Ascending aorta (tissue), 2 donors: ENCODE data around the gene AFAP1L2. TPM values are rescaled to one million over a fixed set of nuclear protein-coding genes. Genes with fewer than 3 reads are reported as not detected.

Experiments used
- DNase-seq, 2 donors: peaks; one replicate each; pipeline ENCODE4 v3.0.0-alpha.2; 2019; ENCODE audit warnings: low spot score in 2 of 2
- H3K27ac ChIP-seq, 2 donors: fragments of 200-600 bp; sonication (generic); one replicate each; pipeline ENCODE4 v1.5.1; 2016 to 2017; ENCODE audit warnings: mild to moderate bottlenecking in 1 of 2
- H3K27me3 ChIP-seq: fragments of 200-600 bp; sonication (generic); one replicate; pipeline ENCODE4 v1.5.1; 2017
- H3K36me3 ChIP-seq, 2 donors: fragments of 200-600 bp; sonication (generic); one replicate each; pipeline ENCODE4 v1.5.1; 2016
- H3K4me1 ChIP-seq, 2 donors: fragments of 200-600 bp; sonication (generic); one replicate each; pipeline ENCODE4 v1.5.1; 2016 to 2017; ENCODE audit warnings: mild to moderate bottlenecking in 1 of 2
- H3K4me3 ChIP-seq, 2 donors: fragments of 200-600 bp; sonication (generic); one replicate each; pipeline ENCODE4 v1.5.1; 2016 to 2017; ENCODE audit warnings: mild to moderate bottlenecking in 1 of 2
- H3K9me3 ChIP-seq, 2 donors: fragments of 200-600 bp; sonication (generic); one replicate each; pipeline ENCODE4 v1.5.1; 2016
- intact Hi-C: fragments of 100-400 bp; cut with DNase I; formaldehyde crosslinking; loops from one replicate; pipeline ENCODE4 v1.15.1; 2023
- total RNA-seq: library from RNA; depleted of rRNA; stranded (reverse); fragments of >200 nt; gene quantifications from one replicate; pipeline ENCODE4 v1.1.0, GENCODE V29; 2016
- TF ChIP-seq, protein P1 (sequence below), 3 experiments: fragments of 200-600 bp in 2 of 3; fragments of 450-650 bp in 1 of 3; sonication (generic) in 2 of 3; IDR thresholded peaks; one replicate each; pipeline ENCODE4 v1.5.1; 2016 to 2019; ENCODE audit warnings: antibody characterized with exemption in 3 of 3, mild to moderate bottlenecking in 1 of 3, moderate library complexity in 1 of 3

Gene AFAP1L2
- total RNA-seq, 1 donor from 2014 or later = 30.4 TPM

DNA sequence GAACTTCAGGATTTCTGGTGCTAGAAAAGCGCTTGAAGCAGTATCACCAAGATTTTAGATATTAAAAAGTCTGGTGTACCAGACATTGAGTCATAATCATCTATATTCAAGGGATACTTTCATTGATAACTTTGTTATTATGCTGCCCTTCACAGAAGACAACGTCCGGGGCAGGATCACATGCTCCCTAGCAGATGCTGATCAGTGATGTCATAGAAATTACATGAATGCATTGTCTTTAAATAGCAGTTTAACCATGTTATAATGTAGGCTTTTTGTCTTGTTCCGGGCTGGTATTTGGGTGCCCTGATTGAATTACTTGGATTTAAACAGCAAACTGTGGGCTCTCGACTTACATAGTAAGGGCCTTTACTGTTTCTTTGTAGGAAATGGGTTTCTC, 111.2 kb downstream of the AFAP1L2 start:
- TF ChIP-seq, protein P1, sequence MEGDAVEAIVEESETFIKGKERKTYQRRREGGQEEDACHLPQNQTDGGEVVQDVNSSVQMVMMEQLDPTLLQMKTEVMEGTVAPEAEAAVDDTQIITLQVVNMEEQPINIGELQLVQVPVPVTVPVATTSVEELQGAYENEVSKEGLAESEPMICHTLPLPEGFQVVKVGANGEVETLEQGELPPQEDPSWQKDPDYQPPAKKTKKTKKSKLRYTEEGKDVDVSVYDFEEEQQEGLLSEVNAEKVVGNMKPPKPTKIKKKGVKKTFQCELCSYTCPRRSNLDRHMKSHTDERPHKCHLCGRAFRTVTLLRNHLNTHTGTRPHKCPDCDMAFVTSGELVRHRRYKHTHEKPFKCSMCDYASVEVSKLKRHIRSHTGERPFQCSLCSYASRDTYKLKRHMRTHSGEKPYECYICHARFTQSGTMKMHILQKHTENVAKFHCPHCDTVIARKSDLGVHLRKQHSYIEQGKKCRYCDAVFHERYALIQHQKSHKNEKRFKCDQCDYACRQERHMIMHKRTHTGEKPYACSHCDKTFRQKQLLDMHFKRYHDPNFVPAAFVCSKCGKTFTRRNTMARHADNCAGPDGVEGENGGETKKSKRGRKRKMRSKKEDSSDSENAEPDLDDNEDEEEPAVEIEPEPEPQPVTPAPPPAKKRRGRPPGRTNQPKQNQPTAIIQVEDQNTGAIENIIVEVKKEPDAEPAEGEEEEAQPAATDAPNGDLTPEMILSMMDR (IDR thresholded peaks at IDR 0.05) = no peak
- intact Hi-C loops = no loop called here
- H3K4me3 ChIP-seq = no peak overlapping the region
- no peaks in the 10 kb centered on the region for H3K27me3 ChIP-seq
- H3K4me1 ChIP-seq = no peaks in the 10 kb centered on the region
- H3K9me3 ChIP-seq = peaks cover 7 to 16% of the 10 kb centered on the region in 2 donors
- no peak overlapping the region for H3K27ac ChIP-seq
- peaks cover 21 to 34% of the 10 kb centered on the region in 2 donors for H3K36me3 ChIP-seq
- no peak for DNase-seq

DNA sequence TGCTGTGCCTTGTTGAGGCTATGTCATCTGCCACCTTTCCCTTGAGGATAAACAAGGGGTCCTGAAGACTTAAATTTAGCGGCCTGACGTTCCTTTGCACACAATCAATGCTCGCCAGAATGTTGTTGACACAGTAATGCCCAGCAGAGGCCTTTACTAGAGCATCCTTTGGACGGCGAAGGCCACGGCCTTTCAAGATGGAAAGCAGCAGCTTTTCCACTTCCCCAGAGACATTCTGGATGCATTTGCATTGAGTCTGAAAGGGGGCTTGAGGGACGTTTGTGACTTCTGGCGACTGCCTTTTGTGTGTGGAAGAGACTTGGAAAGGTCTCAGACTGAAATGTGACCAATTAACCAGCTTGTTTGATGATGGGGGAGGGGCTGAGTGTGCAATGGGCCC, 112.8 kb downstream of the AFAP1L2 start:
- no peaks in the 10 kb centered on the region for H3K27me3 ChIP-seq
- no peak for DNase-seq
- intact Hi-C loops = no loop called here

DNA sequence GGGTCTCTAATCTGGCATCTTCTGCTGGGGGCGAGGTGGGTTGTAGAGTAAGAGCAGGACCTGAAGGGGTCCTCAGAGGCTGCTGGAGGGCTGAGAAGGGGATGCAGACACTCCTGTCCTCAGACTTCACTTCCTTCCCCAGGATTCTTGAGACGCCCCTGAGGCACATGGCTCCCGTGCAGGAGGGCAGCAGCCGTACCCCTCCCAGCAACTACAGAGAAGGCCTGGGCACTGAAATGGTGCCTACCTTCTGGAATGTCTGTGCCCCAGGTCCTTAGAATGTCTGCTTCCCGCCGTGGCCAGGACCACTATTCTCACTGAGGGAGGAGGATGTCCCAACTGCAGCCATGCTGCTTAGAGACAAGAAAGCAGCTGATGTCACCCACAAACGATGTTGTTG, 113.2 kb downstream of the AFAP1L2 start:
- intact Hi-C loops = no loop called here
- H3K36me3 ChIP-seq = peaks cover 4 to 15% of the 10 kb centered on the region in 2 donors
- no peak overlapping the region for H3K27ac ChIP-seq
- H3K4me1 ChIP-seq = no peaks in the 10 kb centered on the region
- no peaks in the 10 kb centered on the region for H3K27me3 ChIP-seq
- no peak overlapping the region for H3K4me3 ChIP-seq
- TF ChIP-seq, protein P1 (IDR thresholded peaks at IDR 0.05) = no peak
- DNase-seq = no peak
- peaks cover 6 to 13% of the 10 kb centered on the region in 2 donors for H3K9me3 ChIP-seq

More for the DNA sequence above, 112.8 kb downstream of the AFAP1L2 start:
- TF ChIP-seq, protein P1 (IDR thresholded peaks at IDR 0.05) = no peak
- H3K9me3 ChIP-seq = peaks cover 7 to 16% of the 10 kb centered on the region in 2 donors
- peaks cover 8 to 19% of the 10 kb centered on the region in 2 donors for H3K36me3 ChIP-seq
- no peaks in the 10 kb centered on the region for H3K4me1 ChIP-seq
- H3K27ac ChIP-seq = no peak overlapping the region
- no peak overlapping the region for H3K4me3 ChIP-seq

DNA sequence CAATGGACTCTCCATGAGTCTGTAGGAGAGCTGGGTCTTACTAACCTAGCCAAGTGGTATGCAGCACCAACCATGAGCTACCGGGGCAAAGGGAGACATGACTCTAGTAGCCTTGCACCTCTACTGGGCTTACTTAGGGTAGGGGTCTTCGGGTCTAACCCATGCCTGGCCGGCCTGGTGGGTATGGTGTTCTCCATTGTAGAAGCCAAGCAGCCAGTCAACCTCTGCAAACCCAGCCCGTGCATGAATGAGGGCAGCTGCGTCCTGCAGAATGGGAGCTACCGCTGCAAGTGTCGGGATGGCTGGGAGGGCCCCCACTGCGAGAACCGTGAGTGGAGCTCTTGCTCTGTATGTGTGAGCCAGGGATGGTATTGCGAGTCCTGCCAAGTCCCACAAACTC, 114.3 kb downstream of the AFAP1L2 start:
- TF ChIP-seq, protein P1 (IDR thresholded peaks at IDR 0.05) = no peak
- no peak for DNase-seq
- H3K4me3 ChIP-seq = no peak overlapping the region
- intact Hi-C loops = no loop called here
- no peaks in the 10 kb centered on the region for H3K4me1 ChIP-seq
- H3K36me3 ChIP-seq = peaks cover 0 to 5% of the 10 kb centered on the region in 2 donors
- peaks cover 0 to 2% of the 10 kb centered on the region in 2 donors for H3K9me3 ChIP-seq
- H3K27ac ChIP-seq = no peak overlapping the region
- H3K27me3 ChIP-seq = no peaks in the 10 kb centered on the region

DNA sequence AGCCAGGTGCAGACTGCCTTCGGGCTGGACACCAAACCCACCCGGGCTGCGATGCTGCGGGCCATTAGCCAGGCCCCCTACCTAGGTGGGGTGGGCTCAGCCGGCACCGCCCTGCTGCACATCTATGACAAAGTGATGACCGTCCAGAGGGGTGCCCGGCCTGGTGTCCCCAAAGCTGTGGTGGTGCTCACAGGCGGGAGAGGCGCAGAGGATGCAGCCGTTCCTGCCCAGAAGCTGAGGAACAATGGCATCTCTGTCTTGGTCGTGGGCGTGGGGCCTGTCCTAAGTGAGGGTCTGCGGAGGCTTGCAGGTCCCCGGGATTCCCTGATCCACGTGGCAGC, 115.2 kb downstream of the AFAP1L2 start:
- H3K4me1 ChIP-seq = no peaks in the 10 kb centered on the region
- no peaks in the 10 kb centered on the region for H3K9me3 ChIP-seq
- no peak overlapping the region for H3K4me3 ChIP-seq
- DNase-seq = no peak
- no peaks in the 10 kb centered on the region for H3K27me3 ChIP-seq
- intact Hi-C loops = no loop called here
- H3K36me3 ChIP-seq = no peaks in the 10 kb centered on the region
- TF ChIP-seq, protein P1 (IDR thresholded peaks at IDR 0.05) = no peak
- H3K27ac ChIP-seq = no peak overlapping the region
